Uterus (tissue), 4 donors: Measurements from ENCODE around the gene STX10. TPM values are rescaled to one million over a fixed set of nuclear protein-coding genes. Genes with fewer than 3 reads are reported as not detected.

Experiments used
- DNase-seq, 2 donors: peaks; one replicate each; pipeline ENCODE4 v3.0.0-alpha.2; 2019 to 2020
- H3K27ac ChIP-seq, 2 donors: fragments of 200-600 bp; sonication (generic); 1 replicate in 1 of 2; 2 replicates in 1 of 2; pipeline ENCODE4 v1.5.1; 2016 to 2018
- H3K27me3 ChIP-seq, 2 donors: fragments of 200-600 bp; sonication (generic); one replicate each; pipeline ENCODE4 v1.5.1; 2018 to 2019; ENCODE audit warnings: control low read depth in 1 of 2
- H3K36me3 ChIP-seq, 2 donors: fragments of 200-600 bp; sonication (generic); one replicate each; pipeline ENCODE4 v1.5.1; 2019; ENCODE audit warnings: control low read depth in 1 of 2
- H3K4me1 ChIP-seq, 2 donors: fragments of 200-600 bp; sonication (generic); one replicate each; pipeline ENCODE4 v1.5.1; 2018 to 2019; ENCODE audit warnings: control low read depth in 1 of 2
- H3K4me3 ChIP-seq, 2 donors: fragments of 200-600 bp; sonication (generic); 1 replicate in 1 of 2; 2 replicates in 1 of 2; pipeline ENCODE4 v1.5.1; 2018 to 2019; ENCODE audit warnings: mild to moderate bottlenecking in 1 of 2
- H3K9me3 ChIP-seq, 2 donors: fragments of 200-600 bp; sonication (generic); one replicate each; pipeline ENCODE4 v1.5.1; 2019; ENCODE audit warnings: control low read depth in 1 of 2
- POLR2A ChIP-seq, 2 donors: fragments of 450-650 bp; IDR thresholded peaks; one replicate each; pipeline ENCODE4 v1.6.1; 2016; ENCODE audit warnings: antibody characterized with exemption in 2 of 2, mild to moderate bottlenecking in 1 of 2, moderate library complexity in 1 of 2
- intact Hi-C: fragments of 100-400 bp; cut with DNase I; formaldehyde crosslinking; loops from one replicate; pipeline ENCODE4 v1.15.1; 2023; ENCODE audit warnings: low total_unique reads
- total RNA-seq, 4 donors: library from RNA; depleted of rRNA in 3 of 4; stranded (reverse); fragments of >200 nt in 3 of 4; gene quantifications; one replicate each; pipeline versions ENCODE4 v1.1.0 to v1.2.4, GENCODE V29; 2014 to 2023
- TF ChIP-seq, protein P1 (sequence below), 4 experiments: fragments of 200-600 bp in 2 of 4; fragments of 450-650 bp in 2 of 4; sonication (generic) in 2 of 4; IDR thresholded peaks; one replicate each; pipeline ENCODE4 v1.5.1; 2016 to 2019; ENCODE audit warnings: antibody characterized with exemption in 4 of 4, mild to moderate bottlenecking in 2 of 4, moderate library complexity in 1 of 4
- donor health status: DM: yes; HTN: yes; CAD: no.

Gene STX10
- total RNA-seq, 4 donors from 2014 or later = 42.2 to 72.1 (median 44.8) TPM

DNA sequence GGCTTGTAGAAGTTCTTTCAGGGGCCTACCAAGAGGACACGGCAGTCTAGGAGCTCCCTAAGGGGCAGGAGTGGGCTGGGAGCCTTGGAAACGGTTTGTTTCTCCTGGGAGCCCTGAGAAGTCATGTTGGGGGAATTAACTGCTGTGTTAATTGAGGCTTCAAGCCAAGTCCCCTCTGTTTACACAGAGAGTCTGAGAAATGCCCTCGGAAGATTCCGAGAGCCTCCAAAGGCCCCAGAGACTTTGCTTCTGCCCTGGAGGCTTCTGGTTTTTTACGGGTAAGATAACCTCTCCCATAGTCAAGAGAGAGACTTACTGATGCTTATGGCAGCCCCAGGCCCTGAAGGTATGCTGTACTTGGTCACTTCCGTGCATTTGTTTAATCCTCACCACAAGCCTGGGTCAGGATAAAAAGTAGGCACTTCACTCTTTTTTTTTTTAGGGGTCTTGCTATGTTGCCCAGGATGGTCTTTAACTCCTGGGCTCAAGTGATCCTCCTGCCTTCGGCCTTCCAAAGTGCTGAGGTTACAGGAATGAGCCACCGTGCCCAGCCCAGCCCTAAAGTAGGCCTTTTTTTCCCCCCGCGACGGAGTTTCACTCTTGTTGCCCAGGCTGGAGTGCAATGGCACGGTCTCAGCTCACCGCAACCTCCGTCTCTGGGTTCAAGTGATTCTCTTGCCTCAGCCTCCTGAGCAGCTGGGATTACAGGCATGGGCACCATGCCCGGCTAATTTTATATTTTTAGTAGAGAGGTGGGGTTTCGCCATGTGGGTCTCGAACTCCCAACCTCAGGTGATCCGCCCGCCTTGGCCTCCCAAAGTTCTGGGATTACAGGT is 15.2 kb upstream of the STX10 start:
- Histone ChIP-seq H3K36me3 (no peaks in the 10 kb centered on the region), H3K27ac (peak overlapping the region; percentile 95 to 96), H3K9me3 (no peaks in the 10 kb centered on the region), H3K27me3 (no peaks in the 10 kb centered on the region), H3K4me3 (no peak overlapping the region), H3K4me1 (peaks cover 5 to 16% of the 10 kb centered on the region in 2 donors)
- TF ChIP-seq, protein P1, sequence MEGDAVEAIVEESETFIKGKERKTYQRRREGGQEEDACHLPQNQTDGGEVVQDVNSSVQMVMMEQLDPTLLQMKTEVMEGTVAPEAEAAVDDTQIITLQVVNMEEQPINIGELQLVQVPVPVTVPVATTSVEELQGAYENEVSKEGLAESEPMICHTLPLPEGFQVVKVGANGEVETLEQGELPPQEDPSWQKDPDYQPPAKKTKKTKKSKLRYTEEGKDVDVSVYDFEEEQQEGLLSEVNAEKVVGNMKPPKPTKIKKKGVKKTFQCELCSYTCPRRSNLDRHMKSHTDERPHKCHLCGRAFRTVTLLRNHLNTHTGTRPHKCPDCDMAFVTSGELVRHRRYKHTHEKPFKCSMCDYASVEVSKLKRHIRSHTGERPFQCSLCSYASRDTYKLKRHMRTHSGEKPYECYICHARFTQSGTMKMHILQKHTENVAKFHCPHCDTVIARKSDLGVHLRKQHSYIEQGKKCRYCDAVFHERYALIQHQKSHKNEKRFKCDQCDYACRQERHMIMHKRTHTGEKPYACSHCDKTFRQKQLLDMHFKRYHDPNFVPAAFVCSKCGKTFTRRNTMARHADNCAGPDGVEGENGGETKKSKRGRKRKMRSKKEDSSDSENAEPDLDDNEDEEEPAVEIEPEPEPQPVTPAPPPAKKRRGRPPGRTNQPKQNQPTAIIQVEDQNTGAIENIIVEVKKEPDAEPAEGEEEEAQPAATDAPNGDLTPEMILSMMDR (IDR thresholded peaks at IDR 0.05) = no peak
- no peak for TF ChIP-seq POLR2A (IDR thresholded peaks at IDR 0.05)
- intact Hi-C loops = no loop called here
- DNase-seq = no peak

DNA sequence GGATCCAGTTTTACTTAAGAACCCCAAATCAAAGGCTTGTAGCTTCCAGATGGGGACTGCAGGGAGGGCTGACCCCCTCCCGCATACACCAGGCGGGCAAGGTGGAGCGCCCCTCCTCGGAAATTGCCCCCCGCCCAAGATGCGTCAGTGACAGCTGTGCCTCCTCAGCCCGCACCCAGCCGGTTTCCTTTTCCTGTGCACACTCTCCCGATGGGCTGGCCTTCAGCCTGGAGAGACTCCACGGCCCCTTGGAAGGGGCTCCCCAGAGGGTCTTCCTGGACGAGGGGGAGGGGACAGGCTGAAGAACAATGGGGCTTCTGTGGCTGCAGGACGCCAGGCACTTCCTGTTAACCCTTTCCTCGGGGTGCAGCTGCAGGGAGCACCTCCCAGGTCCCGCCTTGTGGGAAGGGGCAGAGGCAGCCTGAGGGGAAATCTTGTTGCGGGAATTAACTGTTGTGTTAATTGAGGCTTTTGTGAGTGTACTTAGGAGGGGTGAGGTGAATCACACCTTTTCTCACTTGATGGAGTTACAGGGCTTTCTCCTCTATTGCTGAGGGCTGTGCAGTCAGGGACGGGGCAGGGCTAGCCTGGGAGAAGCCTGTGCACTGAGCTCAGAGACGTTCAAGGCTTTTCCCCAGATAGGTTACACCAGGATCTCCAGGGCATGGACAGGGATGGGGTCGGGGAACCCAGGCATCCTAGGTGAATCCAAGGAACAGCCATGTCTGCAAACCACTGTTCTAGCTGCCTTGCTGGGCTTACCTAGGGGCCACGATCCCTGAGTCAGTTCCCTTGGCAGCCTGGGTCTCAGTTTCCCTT is 14.4 kb upstream of the STX10 start:
- H3K27ac ChIP-seq = peak overlapping the region; percentile 95 to 96
- peak; percentile 64 to 65 for DNase-seq
- intact Hi-C loops = no loop called here
- peaks cover 5 to 16% of the 10 kb centered on the region in 2 donors for H3K4me1 ChIP-seq
- peak overlapping the region; percentile 14 to 24 for H3K4me3 ChIP-seq
- TF ChIP-seq, protein P1 (IDR thresholded peaks at IDR 0.05) = no peak
- TF ChIP-seq POLR2A (IDR thresholded peaks at IDR 0.05) = no peak
- no peaks in the 10 kb centered on the region for H3K36me3 ChIP-seq
- H3K27me3 ChIP-seq = no peaks in the 10 kb centered on the region
- no peaks in the 10 kb centered on the region for H3K9me3 ChIP-seq

DNA sequence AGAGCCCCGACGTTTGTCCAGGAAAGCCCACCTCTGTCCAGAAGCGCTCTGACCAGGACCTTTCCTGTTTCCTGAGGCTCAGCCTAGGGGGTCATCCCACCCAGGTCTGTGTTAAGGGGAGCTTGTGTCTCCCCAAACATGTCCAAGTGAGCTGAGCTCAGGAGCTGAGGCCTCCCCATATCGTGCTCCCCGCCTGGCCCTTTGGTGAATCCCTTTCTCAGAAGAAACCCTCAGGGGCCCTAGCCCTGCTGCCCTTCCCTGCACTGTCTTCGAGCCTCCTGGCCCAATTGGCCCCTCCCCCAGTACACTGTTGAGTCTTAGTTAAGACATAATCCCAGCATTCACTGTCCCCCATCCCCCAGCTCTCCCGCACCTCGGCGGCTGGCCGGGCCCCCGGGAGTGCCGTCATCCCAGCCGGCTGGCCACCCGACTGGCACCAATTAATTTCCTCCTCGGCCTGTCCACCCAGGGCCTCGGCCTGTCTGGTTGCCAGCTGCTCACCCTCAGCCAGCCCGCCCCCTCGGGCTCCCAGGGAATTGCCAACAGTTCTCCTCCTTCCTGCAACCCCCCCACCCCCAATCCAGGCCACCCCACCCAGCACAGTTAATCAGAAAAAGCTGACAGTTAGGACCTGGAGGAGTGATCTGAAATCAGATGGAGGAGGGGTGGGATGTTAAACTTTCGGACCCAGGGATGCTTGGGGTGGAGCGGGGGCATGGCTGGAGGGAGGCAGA is 13.6 kb upstream of the STX10 start:
- no peaks in the 10 kb centered on the region for H3K27me3 ChIP-seq
- no peaks in the 10 kb centered on the region for H3K36me3 ChIP-seq
- intact Hi-C loops = no loop called here
- peak overlapping the region; percentile 34 to 36 for H3K4me3 ChIP-seq
- DNase-seq = peak; percentile 88
- TF ChIP-seq, protein P1 (IDR thresholded peaks at IDR 0.05) = no peak
- TF ChIP-seq POLR2A (IDR thresholded peaks at IDR 0.05) = peak in 1 of 2 donors; percentile 59
- H3K4me1 ChIP-seq = peaks cover 5 to 16% of the 10 kb centered on the region in 2 donors
- no peaks in the 10 kb centered on the region for H3K9me3 ChIP-seq
- H3K27ac ChIP-seq = peak overlapping the region; percentile 95 to 96

DNA sequence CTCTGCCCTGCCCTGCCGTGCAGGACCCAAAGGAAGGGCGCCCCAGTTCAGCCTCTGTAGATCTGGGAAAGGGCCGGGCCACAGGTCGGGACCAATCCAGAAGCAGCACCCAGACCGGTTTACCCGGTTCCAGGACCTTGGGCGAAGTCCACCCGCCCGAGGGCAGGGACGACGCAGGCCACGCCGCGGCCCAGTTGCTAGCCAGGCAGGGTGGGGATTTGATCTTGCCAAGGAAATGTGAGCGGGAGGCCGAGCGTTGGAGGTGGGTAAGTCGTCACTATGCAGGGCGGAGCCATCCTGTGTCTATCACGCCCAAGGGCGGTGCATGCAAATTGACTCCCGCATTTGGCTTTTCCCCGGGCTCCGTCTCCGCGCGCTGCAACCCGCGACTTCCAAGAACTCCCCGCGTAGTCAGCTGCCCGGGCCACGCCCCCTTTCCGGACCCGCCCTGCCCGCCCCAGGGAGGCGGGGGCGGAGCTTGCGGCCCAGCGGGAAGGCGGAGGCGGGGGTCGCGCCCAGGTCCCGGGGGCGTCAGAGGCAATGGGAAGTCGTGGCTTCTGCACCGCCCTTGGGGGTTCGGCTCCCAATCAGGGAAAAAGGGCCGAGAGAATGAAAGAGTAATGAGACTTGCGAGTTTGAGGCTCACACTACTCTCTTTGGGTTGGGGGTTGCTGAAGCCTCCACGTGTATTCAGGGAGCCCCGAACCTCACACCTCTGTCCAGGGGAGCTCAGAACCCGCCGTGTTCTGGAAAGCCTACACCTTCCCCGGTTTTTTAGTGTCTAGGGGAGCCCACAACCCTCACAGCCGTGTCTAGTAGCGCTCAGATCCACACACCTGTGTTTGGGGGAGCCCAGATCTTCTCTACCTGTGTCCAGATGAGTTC is 12.8 kb upstream of the STX10 start:
- no peaks in the 10 kb centered on the region for H3K36me3 ChIP-seq
- peak overlapping the region; percentile 95 to 96 for H3K27ac ChIP-seq
- peak; percentile 97 to 98 for DNase-seq
- H3K9me3 ChIP-seq = no peaks in the 10 kb centered on the region
- TF ChIP-seq, protein P1 (IDR thresholded peaks at IDR 0.05) = no peak
- peak; percentile 52 to 71 for TF ChIP-seq POLR2A (IDR thresholded peaks at IDR 0.05)
- intact Hi-C loops = no loop called here
- no peaks in the 10 kb centered on the region for H3K27me3 ChIP-seq
- H3K4me1 ChIP-seq = peaks cover 5 to 16% of the 10 kb centered on the region in 2 donors
- H3K4me3 ChIP-seq = peak overlapping the region; percentile 34 to 36
